ENCODE data around the gene VPS13D. TPM values are rescaled to one million over a fixed set of nuclear protein-coding genes. Genes with fewer than 3 reads are reported as not detected.

VPS13D gene
- total RNA-seq, 1 experiment from 2014 or later, result 36.5 TPM

- no peak for DNase-seq (ENCODE audit: unreplicated experiment)
- peak overlapping the region; percentile 48 for H3K4me3 Mint-ChIP-seq (ENCODE audit: unreplicated experiment)
- no TSS peak for BruUV-seq (replicated peaks)
- H3K36me3 Mint-ChIP-seq (ENCODE audit: insufficient read depth, unreplicated experiment), result no peaks in the 10 kb centered on the region
- POLR2A ChIA-PET, result interaction anchor here (0.7 to 1.6 kb wide), 5 partner anchors 15 to 1979 kb away, joined by 3 to 5 read pairs (median 3); partner anchors contain the start of gene MIIP
- H3K4me1 Mint-ChIP-seq (ENCODE audit: insufficient read depth, unreplicated experiment), result no peaks in the 10 kb centered on the region
- CTCF ChIA-PET, result interaction anchor here (0.6 to 2.2 kb wide), 23 partner anchors 9 to 1402 kb away, joined by 3 to 8 read pairs (median 4); no protein-coding TSS in a partner anchor
- TF ChIP-seq CTCF (IDR thresholded peaks at IDR 0.05; ENCODE audit: unreplicated experiment), result no peak
- intact Hi-C loops (cut with micrococcal nuclease), result no loop called here
- peaks cover 4% of the 10 kb centered on the region for H3K9me3 Mint-ChIP-seq (ENCODE audit: unreplicated experiment)
- H3K27ac Mint-ChIP-seq (ENCODE audit: low read depth, unreplicated experiment), result no peak overlapping the region
- no peaks in the 10 kb centered on the region for H3K27me3 Mint-ChIP-seq (ENCODE audit: insufficient read depth, unreplicated experiment)
Observed at GRCh38 chr1:12228979-12229378, 851 bp upstream of the VPS13D start.

- no peaks in the 10 kb centered on the region for H3K27me3 Mint-ChIP-seq (ENCODE audit: insufficient read depth, unreplicated experiment)
- intact Hi-C loops (cut with micrococcal nuclease), result no loop called here
- H3K4me3 Mint-ChIP-seq (ENCODE audit: unreplicated experiment), result peak overlapping the region; percentile 85
- no peaks in the 10 kb centered on the region for H3K4me1 Mint-ChIP-seq (ENCODE audit: insufficient read depth, unreplicated experiment)
- DNase-seq (ENCODE audit: unreplicated experiment), result no peak
- no peak overlapping the region for H3K27ac Mint-ChIP-seq (ENCODE audit: low read depth, unreplicated experiment)
- ChIA-PET CTCF (interaction anchor here (0.6 to 2.2 kb wide), 23 partner anchors 10 to 1401 kb away, joined by 3 to 8 read pairs (median 4); no protein-coding TSS in a partner anchor), POLR2A (interaction anchor here (0.7 to 1.6 kb wide), 4 partner anchors 15 to 1978 kb away, joined by 3 to 5 read pairs (median 4); partner anchors contain the start of gene MIIP)
- TF ChIP-seq CTCF (IDR thresholded peaks at IDR 0.05; ENCODE audit: unreplicated experiment), result no peak
- no TSS peak for BruUV-seq (replicated peaks)
- H3K9me3 Mint-ChIP-seq (ENCODE audit: unreplicated experiment), result peaks cover under 1% of the 10 kb centered on the region
- H3K36me3 Mint-ChIP-seq (ENCODE audit: insufficient read depth, unreplicated experiment), result no peaks in the 10 kb centered on the region
Observed at GRCh38 chr1:12229386-12229834, 420 bp upstream of the VPS13D start.

GRCh38 chr1:12230549-12231275, 882 bp downstream of the VPS13D start:
- DNase-seq (ENCODE audit: unreplicated experiment), result peak; percentile 41
- Mint-ChIP-seq H3K27ac (ENCODE audit: low read depth, unreplicated experiment) (peak overlapping the region; percentile 88), H3K9me3 (ENCODE audit: unreplicated experiment) (no peaks in the 10 kb centered on the region), H3K27me3 (ENCODE audit: insufficient read depth, unreplicated experiment) (no peaks in the 10 kb centered on the region), H3K36me3 (ENCODE audit: insufficient read depth, unreplicated experiment) (peaks cover 10% of the 10 kb centered on the region), H3K4me3 (ENCODE audit: unreplicated experiment) (peak overlapping the region; percentile 85), H3K4me1 (ENCODE audit: insufficient read depth, unreplicated experiment) (no peaks in the 10 kb centered on the region)
- CTCF ChIA-PET, result interaction anchor here (0.6 to 1.0 kb wide), 6 partner anchors 77 to 366 kb away, joined by 3 to 7 read pairs (median 3); no protein-coding TSS in a partner anchor
- intact Hi-C loops (cut with micrococcal nuclease), result loop anchor here (1.0 kb wide), 1 partner anchor 46 kb away; no protein-coding TSS in a partner anchor
- TF ChIP-seq CTCF (IDR thresholded peaks at IDR 0.05; ENCODE audit: unreplicated experiment), result no peak
- POLR2A ChIA-PET, result interaction anchor here (0.6 to 1.9 kb wide), 5 partner anchors 56 to 424 kb away, joined by 3 to 12 read pairs (median 3); partner anchors contain the start of genes CLCN6 and DHRS3
- no TSS peak for BruUV-seq (replicated peaks)

GRCh38 chr1:12231276-12231595, 1.4 kb downstream of the VPS13D start:
- ChIA-PET CTCF (interaction anchor here (0.6 kb wide), 1 partner anchor 365 kb away, joined by 3 read pairs; no protein-coding TSS in a partner anchor), POLR2A (interaction anchor here (0.6 to 1.9 kb wide), 5 partner anchors 56 to 425 kb away, joined by 3 to 12 read pairs (median 3); partner anchors contain the start of genes CLCN6 and DHRS3)
- Mint-ChIP-seq H3K9me3 (ENCODE audit: unreplicated experiment) (no peaks in the 10 kb centered on the region), H3K4me3 (ENCODE audit: unreplicated experiment) (peak overlapping the region; percentile 85), H3K36me3 (ENCODE audit: insufficient read depth, unreplicated experiment) (peaks cover 12% of the 10 kb centered on the region), H3K4me1 (ENCODE audit: insufficient read depth, unreplicated experiment) (no peaks in the 10 kb centered on the region), H3K27ac (ENCODE audit: low read depth, unreplicated experiment) (peak overlapping the region; percentile 88), H3K27me3 (ENCODE audit: insufficient read depth, unreplicated experiment) (no peaks in the 10 kb centered on the region)
- BruUV-seq (replicated peaks), result no TSS peak
- no peak for TF ChIP-seq CTCF (IDR thresholded peaks at IDR 0.05; ENCODE audit: unreplicated experiment)
- DNase-seq (ENCODE audit: unreplicated experiment), result peak; percentile 28
- intact Hi-C loops (cut with micrococcal nuclease), result no loop called here

All from MCF 10A (cell line).